ENCODE measurements around the gene ZNF76.

Gene ZNF76

GRCh38 chr6:35259194-35259947, at the start of gene ZNF76:
TSS of gene ZNF76 (plus strand) at chr6:35259735. CDS start at chr6:35281152, 21,417 bp downstream.
- peak; percentile 94 for DNase-seq

GRCh38 chr6:35213298-35213791, 46.2 kb upstream of the ZNF76 start:
- DNase-seq = no peak

- peak; percentile 10 for DNase-seq
Observed at GRCh38 chr6:35213824-35214756, 45.4 kb upstream of the ZNF76 start, which contains the start of gene SCUBE3. TSS of gene SCUBE3 (plus strand) at chr6:35213956. CDS start at chr6:35214419, 463 bp downstream.

DNA sequence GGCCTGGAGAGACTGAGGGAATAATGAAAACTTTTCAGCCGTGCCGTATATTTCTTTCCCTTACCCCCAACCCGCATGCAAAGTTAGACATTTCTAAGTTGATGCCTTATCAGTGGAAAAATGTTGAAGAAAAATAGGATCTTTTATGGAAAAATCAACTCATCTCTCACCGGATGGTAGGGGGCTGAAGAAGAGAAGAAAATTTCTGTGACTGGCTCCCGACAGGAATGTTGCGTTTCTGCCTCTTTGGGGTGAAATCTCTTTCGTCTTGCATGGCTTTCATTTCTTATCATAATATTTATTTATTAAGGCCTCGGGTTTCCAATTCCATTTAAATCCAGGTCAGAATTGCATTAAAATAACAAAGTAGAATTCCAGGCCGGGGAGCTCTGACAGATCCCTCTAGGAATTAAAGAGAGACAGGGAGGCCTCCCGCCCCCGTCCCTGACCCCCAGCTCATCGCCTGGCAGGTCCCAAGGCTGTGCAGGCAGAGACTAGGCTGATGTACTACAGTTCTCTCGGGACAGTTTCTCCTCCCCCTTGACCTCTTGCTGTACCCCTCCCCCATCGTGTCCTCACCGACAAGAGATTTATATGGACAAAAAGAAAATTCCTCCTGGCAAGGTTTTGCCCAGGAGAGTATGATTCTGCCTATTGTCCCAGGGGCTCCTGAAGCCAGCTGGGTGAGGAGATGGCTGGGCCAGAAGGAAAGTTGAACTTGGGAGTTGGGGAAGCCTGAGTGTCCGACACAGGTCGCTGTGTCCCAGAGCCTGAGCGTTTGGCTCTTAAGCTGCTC, 44.5 kb upstream of the ZNF76 start:
- no peak for DNase-seq

- no peak for DNase-seq
Observed at GRCh38 chr6:35215665-35216411, 43.7 kb upstream of the ZNF76 start.

DNA sequence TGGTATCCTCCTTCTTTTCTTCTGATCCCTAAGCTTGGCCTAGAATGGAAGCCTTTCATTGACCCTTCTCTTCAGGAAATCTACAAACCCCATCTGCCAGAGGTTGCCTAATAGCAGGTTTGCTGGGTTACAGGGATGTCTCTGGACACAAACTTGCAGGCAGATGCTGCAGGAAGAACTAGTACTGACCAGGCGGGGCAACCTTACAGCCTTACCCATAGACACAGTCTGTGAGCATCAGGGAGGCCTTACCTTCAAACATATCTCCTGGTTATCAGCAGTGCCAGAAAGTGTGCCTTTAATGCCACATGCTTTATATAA, 43.2 kb upstream of the ZNF76 start:
- no peak for DNase-seq

GRCh38 chr6:35216851-35217811, 42.4 kb upstream of the ZNF76 start:
- no peak for DNase-seq

DNA sequence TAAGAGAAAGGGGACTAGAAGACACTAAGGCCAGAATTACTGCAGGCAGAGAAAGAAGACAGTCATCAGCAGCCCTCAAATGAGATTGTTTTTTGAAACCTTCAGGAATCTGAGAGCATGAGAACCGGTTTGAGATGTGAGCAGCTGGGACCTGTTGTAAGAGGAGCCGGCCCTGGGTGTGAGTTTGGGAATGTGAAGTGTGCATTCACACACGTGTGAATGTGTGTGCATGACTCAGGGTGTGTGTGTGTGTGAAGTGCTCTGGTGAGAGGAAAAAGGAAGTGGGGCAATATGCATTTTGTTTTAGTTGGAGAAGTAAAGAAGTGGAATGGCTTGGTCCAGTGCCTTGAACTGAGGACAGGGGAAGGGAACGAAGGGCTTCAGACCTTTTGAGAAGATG, 41.5 kb upstream of the ZNF76 start:
- DNase-seq = no peak

- DNase-seq = no peak
Observed at GRCh38 chr6:35218456-35218855, 41.1 kb upstream of the ZNF76 start.

DNA sequence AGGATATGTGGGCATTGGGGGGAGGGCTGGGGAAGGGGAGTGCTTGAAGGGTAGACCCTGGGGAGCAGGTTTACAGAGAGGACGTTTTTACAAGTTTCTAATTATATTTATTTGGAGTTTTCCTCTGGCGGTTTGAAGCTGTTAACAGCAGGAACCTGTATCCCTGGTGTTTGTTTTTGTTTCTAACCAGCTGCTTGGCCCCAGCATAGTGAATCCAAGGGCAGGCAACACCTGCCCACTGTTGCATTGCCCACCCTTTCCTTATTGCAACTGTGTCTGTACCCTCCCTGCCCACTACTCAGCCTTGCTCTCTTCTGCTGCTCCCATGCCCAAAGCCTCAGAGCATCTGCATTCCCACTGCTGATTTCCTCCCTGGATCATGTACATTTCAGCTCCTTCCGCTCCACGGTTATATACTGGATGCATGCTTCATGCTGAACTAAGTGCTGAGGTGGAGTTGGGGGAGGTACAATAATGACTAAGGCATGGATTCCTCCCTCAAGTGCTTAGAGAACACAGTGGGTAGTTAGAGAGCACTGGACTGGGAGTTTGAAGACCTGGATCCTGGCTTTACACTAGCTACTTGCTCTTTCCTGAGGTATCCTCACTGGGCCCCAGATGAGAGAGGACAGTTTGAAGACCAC, 39.7 kb upstream of the ZNF76 start:
- no peak for DNase-seq

DNA sequence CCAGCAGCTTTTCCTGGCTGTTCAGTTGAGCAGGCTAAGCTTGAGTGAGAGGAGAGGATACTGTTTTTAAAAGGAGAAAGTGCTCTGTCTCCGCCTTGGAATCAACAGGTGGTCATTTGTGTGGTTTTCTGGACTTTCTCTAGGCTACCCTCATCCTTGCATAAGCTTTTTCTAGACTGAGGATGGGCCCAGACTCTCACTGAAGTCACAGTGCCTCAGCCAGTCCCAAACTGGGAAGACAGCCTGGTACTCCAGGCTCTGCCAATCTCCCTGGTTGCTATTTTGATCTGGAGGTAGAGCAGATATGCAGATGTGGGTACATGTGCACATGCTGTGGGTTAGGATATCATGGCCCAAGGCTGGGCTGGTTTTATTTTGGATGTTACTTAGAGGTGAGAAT, 38.8 kb upstream of the ZNF76 start:
- no peak for DNase-seq

- DNase-seq = no peak
Observed at GRCh38 chr6:35223396-35223795, 36.1 kb upstream of the ZNF76 start.

DNA sequence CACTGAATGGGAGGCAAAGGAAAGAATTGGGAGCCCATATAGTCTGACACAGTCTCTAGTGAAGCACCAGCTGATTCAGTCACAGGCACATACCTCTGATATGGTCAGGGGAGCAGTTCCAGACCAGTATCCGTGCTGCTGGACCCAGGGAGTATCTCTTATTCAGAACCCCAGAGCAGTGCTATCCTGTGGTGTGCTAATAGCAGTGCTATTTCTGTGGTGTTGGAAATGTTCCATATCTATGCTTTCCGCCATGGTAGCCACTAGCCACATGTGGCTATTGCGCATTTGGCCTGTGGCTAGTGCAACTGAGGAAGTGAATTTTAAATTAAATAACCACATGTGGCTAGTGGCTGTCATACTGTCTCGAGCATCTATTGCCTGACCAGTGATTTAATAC, 34.8 kb upstream of the ZNF76 start:
- no peak for DNase-seq

GRCh38 chr6:35228481-35228880, 31.1 kb upstream of the ZNF76 start:
- no peak for DNase-seq

GRCh38 chr6:35229304-35229703, 30.2 kb upstream of the ZNF76 start:
- DNase-seq = no peak

DNA sequence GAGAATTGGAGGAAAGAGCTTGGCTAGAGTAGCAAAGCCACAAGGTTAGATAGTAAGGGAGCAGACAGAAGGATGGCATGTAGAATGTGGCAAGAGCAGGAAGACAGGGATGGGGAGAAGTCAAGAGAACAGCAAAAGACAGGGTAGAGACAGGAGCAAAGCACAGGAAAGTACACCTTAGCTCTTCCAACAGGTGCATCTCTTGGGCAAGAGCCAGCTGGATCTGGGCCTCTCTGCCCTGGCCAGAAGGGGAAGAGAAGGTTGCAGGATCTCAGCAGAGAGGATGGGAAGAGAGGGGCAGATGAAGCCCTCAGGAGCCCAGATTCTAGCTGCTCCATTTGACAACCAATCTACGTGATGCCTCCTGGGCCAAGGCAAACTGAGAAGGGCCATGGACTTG, 29.0 kb upstream of the ZNF76 start:
- DNase-seq = no peak

DNA sequence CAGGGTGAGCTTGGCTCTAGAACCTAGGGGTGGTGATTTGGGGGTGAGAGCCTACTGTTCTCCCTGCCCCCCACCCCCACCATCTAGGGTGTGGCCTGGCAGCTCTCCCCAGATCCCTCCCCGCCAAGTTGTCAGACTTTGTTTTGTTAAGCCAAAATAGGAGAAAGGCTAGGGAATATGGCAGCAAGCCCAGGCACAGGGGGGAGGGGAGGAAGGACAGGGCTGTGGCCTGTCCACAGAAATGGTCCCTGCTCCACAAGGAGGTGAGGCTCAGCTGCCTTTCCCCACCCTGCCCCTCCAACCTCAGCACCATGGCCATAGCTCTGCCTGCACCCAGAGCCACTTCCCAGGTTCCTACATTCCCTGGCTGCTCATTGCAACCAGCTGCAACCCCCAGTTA, 28.6 kb upstream of the ZNF76 start:
- DNase-seq = no peak

GRCh38 chr6:35231563-35231962, 28.0 kb upstream of the ZNF76 start:
- DNase-seq = no peak

- DNase-seq = no peak
Observed at GRCh38 chr6:35234901-35235300, 24.6 kb upstream of the ZNF76 start.

- DNase-seq = no peak
Observed at GRCh38 chr6:35236223-35236622, 23.3 kb upstream of the ZNF76 start.

DNA sequence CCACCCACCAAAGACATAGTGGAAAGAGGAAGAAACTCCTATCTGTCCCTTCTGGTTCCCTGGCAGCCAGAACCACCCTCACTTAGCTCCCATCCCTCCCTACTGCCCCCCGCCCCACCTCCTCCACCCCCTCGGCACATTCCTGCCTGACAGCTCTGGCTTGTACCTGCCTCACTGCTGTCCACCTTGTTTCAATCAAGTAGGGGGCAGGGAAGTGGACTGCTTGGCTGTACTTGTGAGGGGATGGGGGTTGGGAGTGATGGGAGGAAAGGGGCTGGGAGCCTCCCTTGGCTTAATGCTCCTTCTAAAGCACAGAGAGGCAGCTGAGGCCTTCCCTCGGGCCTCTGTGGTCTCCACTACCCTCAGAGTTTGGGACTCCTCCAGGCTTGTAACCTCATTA, 22.1 kb upstream of the ZNF76 start:
- DNase-seq = no peak

Data from CD4-positive, alpha-beta T cell treated with Interleukin-17A for 4 hours (primary cell).